ENCODE results near the gene DERL3. TPM values are rescaled to one million over a fixed set of nuclear protein-coding genes. Genes with fewer than 3 reads are reported as not detected.

DERL3 gene
- total RNA-seq, 4 donors from 2014 or later, result not detected

DNA sequence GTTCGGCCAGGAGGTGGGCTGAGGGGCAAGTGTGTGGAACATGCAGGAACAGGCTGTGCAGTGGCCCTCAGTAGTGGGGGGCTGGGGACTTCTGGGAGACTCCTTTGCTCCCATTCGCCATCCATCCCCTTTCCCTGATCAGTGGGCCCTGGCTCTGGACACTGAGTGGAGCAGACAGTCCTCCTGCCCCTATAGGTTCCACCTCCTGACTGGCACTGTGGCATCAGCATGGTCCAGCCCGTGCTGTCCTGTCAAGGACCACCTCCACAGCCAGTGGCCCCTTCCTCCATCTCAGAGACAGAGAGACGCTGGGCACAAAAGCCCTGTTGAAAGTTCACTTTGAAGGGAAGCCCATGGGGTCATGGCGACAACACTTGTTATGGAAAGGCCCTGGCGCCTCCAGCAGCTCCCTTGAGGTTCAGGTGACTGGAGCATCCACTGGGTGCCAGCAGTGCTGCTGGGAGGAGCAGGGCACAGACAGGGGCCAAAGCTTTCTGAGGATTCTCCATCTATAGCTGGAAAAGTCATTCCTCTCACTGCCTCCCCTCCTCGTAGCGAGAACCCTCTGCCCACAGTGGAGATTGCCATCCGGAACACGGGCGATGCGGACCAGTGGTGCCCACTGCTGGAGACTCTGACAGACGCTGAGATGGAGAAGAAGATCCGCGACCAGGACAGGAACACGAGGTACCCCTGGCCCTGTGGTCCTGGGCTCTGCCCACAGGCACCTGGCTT, 5.6 kb downstream of the DERL3 start:
- Histone ChIP-seq H3K4me1 (peaks cover 11 to 57% (median 23%) of the 10 kb centered on the region in 4 donors), H3K27me3 (no peaks in the 10 kb centered on the region), H3K36me3 (peaks cover 26 to 74% (median 56%) of the 10 kb centered on the region in 4 donors), H3K4me3 (no peak overlapping the region), H3K27ac (replicated peaks in 1 of 4) (no peak overlapping the region), H3K9me3 (no peaks in the 10 kb centered on the region)
- no peak for TF ChIP-seq POLR2AphosphoS5 (IDR thresholded peaks at IDR 0.05)
- no peak for TF ChIP-seq POLR2A (IDR thresholded peaks at IDR 0.05; ENCODE audit: low read depth)
- DNase-seq (ENCODE audit: extremely low spot score), result no peak
- intact Hi-C loops (cut with DNase I), result loop anchor here (5.0 kb wide), 1 partner anchor 36 kb away; no protein-coding TSS in a partner anchor
- WGBS, result 93% methylated on average over 12 of the region's 16 CpGs

DNA sequence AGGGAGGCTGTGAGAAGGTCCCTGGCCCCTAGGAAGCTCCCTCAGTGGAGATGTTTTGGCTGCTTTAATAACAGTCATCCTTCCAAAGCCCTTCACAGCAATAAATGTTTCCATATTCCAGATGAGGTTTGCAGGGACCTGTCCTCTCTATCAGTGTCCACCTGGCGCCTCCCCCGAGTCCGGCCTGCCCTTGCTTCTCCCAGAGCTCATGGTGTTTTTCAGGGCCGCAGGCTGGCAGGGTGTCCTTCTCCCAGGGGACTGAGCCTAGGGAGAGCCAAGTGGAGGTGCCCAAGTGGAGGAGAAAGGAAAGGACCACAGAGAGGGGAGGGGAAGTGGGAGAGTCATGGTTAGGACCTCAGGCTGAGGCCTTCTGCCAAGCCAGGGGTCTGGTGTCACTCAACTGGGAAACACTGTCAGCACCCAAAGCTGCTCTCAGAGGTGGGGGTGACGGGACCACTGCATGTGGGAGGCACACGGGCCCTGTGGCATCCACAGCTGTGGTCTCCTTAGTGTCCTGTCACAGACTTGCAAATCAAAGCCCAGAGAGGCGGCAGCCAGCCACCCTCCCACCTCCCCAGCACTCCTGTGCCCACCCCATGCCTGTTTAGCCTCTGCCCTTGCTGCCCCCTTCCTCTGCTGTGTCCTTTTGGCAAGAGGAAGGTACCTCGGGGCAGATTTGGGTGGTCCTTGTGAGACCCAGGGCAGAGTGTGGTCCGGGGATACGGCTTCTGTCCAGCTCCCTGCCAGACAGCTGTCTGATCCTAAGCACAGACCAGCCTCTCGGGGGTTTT, 6.4 kb downstream of the DERL3 start:
- WGBS, result 98% methylated on average over 4 of the region's 11 CpGs
- Histone ChIP-seq H3K4me1 (peaks cover 3 to 56% (median 17%) of the 10 kb centered on the region in 4 donors), H3K9me3 (no peaks in the 10 kb centered on the region), H3K27ac (replicated peaks in 1 of 4) (no peak overlapping the region), H3K27me3 (no peaks in the 10 kb centered on the region), H3K4me3 (no peak overlapping the region), H3K36me3 (peaks cover 33 to 81% (median 63%) of the 10 kb centered on the region in 4 donors)
- TF ChIP-seq EP300 (IDR thresholded peaks at IDR 0.05) (no peak), POLR2A (IDR thresholded peaks at IDR 0.05; ENCODE audit: low read depth) (no peak), POLR2AphosphoS5 (IDR thresholded peaks at IDR 0.05) (no peak)
- TF ChIP-seq, protein P1, sequence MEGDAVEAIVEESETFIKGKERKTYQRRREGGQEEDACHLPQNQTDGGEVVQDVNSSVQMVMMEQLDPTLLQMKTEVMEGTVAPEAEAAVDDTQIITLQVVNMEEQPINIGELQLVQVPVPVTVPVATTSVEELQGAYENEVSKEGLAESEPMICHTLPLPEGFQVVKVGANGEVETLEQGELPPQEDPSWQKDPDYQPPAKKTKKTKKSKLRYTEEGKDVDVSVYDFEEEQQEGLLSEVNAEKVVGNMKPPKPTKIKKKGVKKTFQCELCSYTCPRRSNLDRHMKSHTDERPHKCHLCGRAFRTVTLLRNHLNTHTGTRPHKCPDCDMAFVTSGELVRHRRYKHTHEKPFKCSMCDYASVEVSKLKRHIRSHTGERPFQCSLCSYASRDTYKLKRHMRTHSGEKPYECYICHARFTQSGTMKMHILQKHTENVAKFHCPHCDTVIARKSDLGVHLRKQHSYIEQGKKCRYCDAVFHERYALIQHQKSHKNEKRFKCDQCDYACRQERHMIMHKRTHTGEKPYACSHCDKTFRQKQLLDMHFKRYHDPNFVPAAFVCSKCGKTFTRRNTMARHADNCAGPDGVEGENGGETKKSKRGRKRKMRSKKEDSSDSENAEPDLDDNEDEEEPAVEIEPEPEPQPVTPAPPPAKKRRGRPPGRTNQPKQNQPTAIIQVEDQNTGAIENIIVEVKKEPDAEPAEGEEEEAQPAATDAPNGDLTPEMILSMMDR (IDR thresholded peaks at IDR 0.05), result no peak
- DNase-seq (ENCODE audit: extremely low spot score), result no peak
- intact Hi-C loops (cut with DNase I), result loop anchor here (5.0 kb wide), 1 partner anchor 35 kb away; no protein-coding TSS in a partner anchor

DNA sequence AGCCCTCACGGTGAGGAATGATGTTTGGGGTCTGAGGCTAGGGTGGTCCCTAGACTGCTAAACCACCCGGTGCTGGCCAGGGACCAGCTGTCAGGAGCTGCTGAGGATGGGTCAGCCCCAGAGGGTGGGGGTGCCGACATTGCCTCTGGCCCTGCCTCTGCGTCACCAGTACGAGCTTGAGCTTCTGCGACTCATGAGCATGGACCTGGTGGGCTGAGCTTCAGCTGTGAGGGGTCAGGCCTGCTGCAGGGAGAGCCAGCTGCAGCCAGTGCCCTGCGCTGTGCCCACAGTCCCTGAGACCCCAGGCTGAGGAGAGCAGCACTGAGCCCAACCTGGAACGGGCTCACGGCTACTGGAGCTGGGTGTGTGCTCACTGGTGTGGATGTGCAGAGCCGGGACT, 7.0 kb downstream of the DERL3 start:
- no peak for DNase-seq (ENCODE audit: extremely low spot score)
- peaks cover 40 to 88% (median 69%) of the 10 kb centered on the region in 4 donors for H3K36me3 ChIP-seq
- H3K9me3 ChIP-seq, result no peaks in the 10 kb centered on the region
- no peak overlapping the region for H3K27ac ChIP-seq (replicated peaks in 1 of 4)
- no peaks in the 10 kb centered on the region for H3K27me3 ChIP-seq
- no peak overlapping the region for H3K4me3 ChIP-seq
- WGBS, result 81% methylated on average over 8 of the region's 10 CpGs
- intact Hi-C loops (cut with DNase I), result loop anchor here (5.0 kb wide), 1 partner anchor 34 kb away; no protein-coding TSS in a partner anchor
- TF ChIP-seq POLR2A (IDR thresholded peaks at IDR 0.05; ENCODE audit: low read depth) (no peak), EP300 (IDR thresholded peaks at IDR 0.05) (no peak), POLR2AphosphoS5 (IDR thresholded peaks at IDR 0.05) (no peak)
- TF ChIP-seq, protein P1 (IDR thresholded peaks at IDR 0.05), result no peak
- peaks cover 0 to 59% (median 17%) of the 10 kb centered on the region in 4 donors for H3K4me1 ChIP-seq

DNA sequence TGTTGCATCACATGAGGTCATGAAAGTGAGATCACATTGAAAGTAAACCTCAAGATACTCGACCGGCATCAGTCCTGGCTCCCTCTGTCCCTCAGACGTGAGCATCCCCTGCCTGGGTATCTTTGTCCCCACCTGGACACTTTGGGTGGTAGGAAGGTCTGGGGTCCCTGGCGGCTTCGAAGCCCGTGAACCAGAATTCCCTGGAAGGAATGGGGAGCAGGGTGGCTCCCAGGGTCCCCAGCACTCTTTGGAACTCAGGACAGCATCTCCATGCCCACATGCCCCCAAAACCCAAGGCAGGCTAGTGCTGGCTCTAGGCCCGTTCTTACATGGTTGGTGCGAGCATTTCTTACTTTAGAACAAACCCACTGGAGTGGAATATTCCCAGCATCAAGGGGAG, 7.5 kb downstream of the DERL3 start:
- DNase-seq (ENCODE audit: extremely low spot score), result no peak
- Histone ChIP-seq H3K4me1 (peaks cover 0 to 57% (median 15%) of the 10 kb centered on the region in 4 donors), H3K27ac (replicated peaks in 1 of 4) (no peak overlapping the region), H3K4me3 (no peak overlapping the region), H3K9me3 (no peaks in the 10 kb centered on the region), H3K36me3 (peaks cover 41 to 93% (median 73%) of the 10 kb centered on the region in 4 donors), H3K27me3 (no peaks in the 10 kb centered on the region)
- WGBS, result 85% methylated on average over 7 of the region's 8 CpGs
- intact Hi-C loops (cut with DNase I), result loop anchor here (5.0 kb wide), 1 partner anchor 34 kb away; no protein-coding TSS in a partner anchor
- TF ChIP-seq, protein P1 (IDR thresholded peaks at IDR 0.05), result no peak
- TF ChIP-seq POLR2AphosphoS5 (IDR thresholded peaks at IDR 0.05), result no peak
- TF ChIP-seq POLR2A (IDR thresholded peaks at IDR 0.05; ENCODE audit: low read depth), result no peak
- TF ChIP-seq EP300 (IDR thresholded peaks at IDR 0.05), result no peak
